OCI-LY7 (cell line): ENCODE results near the gene TSPOAP1. TPM values are rescaled to one million over a fixed set of nuclear protein-coding genes. Genes with fewer than 3 reads are reported as not detected.
A peak's percentile ranks its signal among the peaks of the same experiment; 100 is the strongest.

ENCODE experiments used
- BruUV-seq: library from RNA; stranded (reverse); fragments of 400-500 nt; replicated peaks from 2 replicates; lab custom pipeline; 2021; lab: Mats Ljungman, UMichigan
- CTCF ChIA-PET: fragments of 300-600 bp; sonication (Branson Sonifier 250); formaldehyde crosslinking; loops from one replicate; lab custom pipeline; 2022; ENCODE audit warnings: antibody characterized with exemption; ENCODE audit not compliant: unreplicated experiment; lab: Charles Lee
- POLR2A ChIA-PET: fragments of 300-600 bp; sonication (Branson Sonifier 250); formaldehyde crosslinking; loops from one replicate; lab custom pipeline; 2022; ENCODE audit warnings: antibody characterized with exemption; lab: Charles Lee
- DNase-seq: peaks from one replicate; pipeline ENCODE4 v3.0.0-alpha.2; 2015; ENCODE audit warnings: low spot score
- H2AFZ ChIP-seq: fragments of 200-600 bp; sonication (generic), shearing (Covaris generic); 2 replicates; pipeline ENCODE4 v1.6.1; 2014; ENCODE audit warnings: mild to moderate bottlenecking, antibody characterized with exemption, low read length, moderate library complexity
- H3K27ac ChIP-seq: fragments of 200-600 bp; sonication (generic); 2 replicates; pipeline ENCODE4 v1.5.1; 2014; ENCODE audit warnings: mixed run types, low read depth, mild to moderate bottlenecking, moderate library complexity, low read length, inconsistent platforms; ENCODE audit not compliant: poor library complexity, severe bottlenecking
- H3K36me3 ChIP-seq: fragments of 200-600 bp; sonication (generic); 2 replicates; pipeline ENCODE4 v1.6.1; 2014; ENCODE audit warnings: mild to moderate bottlenecking, antibody characterized with exemption, low read length, moderate library complexity, mixed read lengths; ENCODE audit not compliant: insufficient read depth
- H3K4me1 ChIP-seq: fragments of 200-600 bp; sonication (generic); 2 replicates; pipeline ENCODE4 v1.5.1; 2014; ENCODE audit warnings: mild to moderate bottlenecking, low read length; ENCODE audit not compliant: insufficient read depth, poor library complexity, severe bottlenecking
- H3K4me2 ChIP-seq: fragments of 200-600 bp; sonication (generic); 2 replicates; pipeline ENCODE4 v1.6.1; 2014; ENCODE audit warnings: mild to moderate bottlenecking, low read length
- H3K4me3 ChIP-seq: fragments of 200-600 bp; sonication (generic); 2 replicates; pipeline ENCODE4 v1.5.1; 2014; ENCODE audit warnings: mild to moderate bottlenecking, low read depth, low read length; ENCODE audit not compliant: poor library complexity, severe bottlenecking
- H3K79me2 ChIP-seq: fragments of 200-600 bp; sonication (generic); 2 replicates; pipeline ENCODE4 v1.6.1; 2016; ENCODE audit warnings: low read depth, mild to moderate bottlenecking, low read length, moderate library complexity, mixed read lengths; ENCODE audit not compliant: insufficient read depth
- H3K9me2 ChIP-seq: fragments of 200-600 bp; sonication (generic); 2 replicates; pipeline ENCODE4 v1.6.1; 2016; ENCODE audit warnings: mild to moderate bottlenecking, low read length, mixed read lengths; ENCODE audit not compliant: insufficient read depth
- H3K9me3 ChIP-seq: fragments of 200-600 bp; sonication (generic); 2 replicates; pipeline ENCODE4 v1.6.1; 2014; ENCODE audit warnings: mild to moderate bottlenecking, mixed run types, low read length, mixed read lengths
- H4K20me1 ChIP-seq: fragments of 200-600 bp; sonication (generic); 2 replicates; pipeline ENCODE4 v1.6.1; 2014; ENCODE audit warnings: mild to moderate bottlenecking, antibody characterized with exemption, low read length, moderate library complexity, mixed read lengths; ENCODE audit not compliant: insufficient read depth
- EZH2phosphoT487 ChIP-seq: fragments of 200-600 bp; sonication (generic); IDR thresholded peaks from 2 replicates; pipeline ENCODE4 v1.6.1; 2018; ENCODE audit warnings: low read depth, borderline replicate concordance, mild to moderate bottlenecking, mixed run types, antibody characterized with exemption, low read length, moderate library complexity, mixed read lengths
- intact Hi-C: fragments of 100-400 bp; cut with micrococcal nuclease; formaldehyde crosslinking; loops from one replicate; pipeline ENCODE4 v1.10.0; 2022; ENCODE audit not compliant: unreplicated experiment
- total RNA-seq, 2 experiments: library from RNA; depleted of rRNA in 1 of 2; stranded (reverse); fragments of >200 nt in 1 of 2; shearing (Covaris generic) in 1 of 2; gene quantifications; 2 replicates each; pipeline ENCODE4 v1.2.3, GENCODE V29; 2014 to 2022
- TF ChIP-seq, protein P1 (sequence below): fragments of 200-600 bp; sonication (generic); conservative IDR thresholded peaks from 2 replicates; pipeline ENCODE4 v1.5.1; 2014; ENCODE audit warnings: mild to moderate bottlenecking, antibody characterized with exemption, low read length, moderate library complexity, mixed read lengths

TSPOAP1 gene
- total RNA-seq, 2 experiments from 2014 or later: 24.0 to 50.6 TPM

GRCh38 chr17:58329035-58329809 is 627 bp upstream of the TSPOAP1 start:
- ChIA-PET CTCF (interaction anchor here (1.4 to 1.7 kb wide), 2 partner anchors 8 to 11 kb away, joined by 5 to 7 read pairs; no protein-coding TSS in a partner anchor), POLR2A (interaction anchor here (1.3 to 1.8 kb wide), 2 partner anchors 11 to 14 kb away, joined by 5 to 16 read pairs; no protein-coding TSS in a partner anchor)
- peak; percentile 92 for DNase-seq
- intact Hi-C loops: loop anchor here (1.0 to 2.0 kb wide), 2 partner anchors 10 to 88 kb away; partner anchors contain the start of gene RNF43
- H3K4me2 ChIP-seq: peak overlapping the region; percentile 92
- peak overlapping the region; percentile 99 for H3K27ac ChIP-seq
- peaks cover 27% of the 10 kb centered on the region for H3K79me2 ChIP-seq
- TF ChIP-seq, protein P1, sequence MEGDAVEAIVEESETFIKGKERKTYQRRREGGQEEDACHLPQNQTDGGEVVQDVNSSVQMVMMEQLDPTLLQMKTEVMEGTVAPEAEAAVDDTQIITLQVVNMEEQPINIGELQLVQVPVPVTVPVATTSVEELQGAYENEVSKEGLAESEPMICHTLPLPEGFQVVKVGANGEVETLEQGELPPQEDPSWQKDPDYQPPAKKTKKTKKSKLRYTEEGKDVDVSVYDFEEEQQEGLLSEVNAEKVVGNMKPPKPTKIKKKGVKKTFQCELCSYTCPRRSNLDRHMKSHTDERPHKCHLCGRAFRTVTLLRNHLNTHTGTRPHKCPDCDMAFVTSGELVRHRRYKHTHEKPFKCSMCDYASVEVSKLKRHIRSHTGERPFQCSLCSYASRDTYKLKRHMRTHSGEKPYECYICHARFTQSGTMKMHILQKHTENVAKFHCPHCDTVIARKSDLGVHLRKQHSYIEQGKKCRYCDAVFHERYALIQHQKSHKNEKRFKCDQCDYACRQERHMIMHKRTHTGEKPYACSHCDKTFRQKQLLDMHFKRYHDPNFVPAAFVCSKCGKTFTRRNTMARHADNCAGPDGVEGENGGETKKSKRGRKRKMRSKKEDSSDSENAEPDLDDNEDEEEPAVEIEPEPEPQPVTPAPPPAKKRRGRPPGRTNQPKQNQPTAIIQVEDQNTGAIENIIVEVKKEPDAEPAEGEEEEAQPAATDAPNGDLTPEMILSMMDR: peak; percentile 78
- no peak for TF ChIP-seq EZH2phosphoT487
- no TSS peak for BruUV-seq
- H3K4me3 ChIP-seq: peak overlapping the region; percentile 98
- H3K4me1 ChIP-seq: peaks cover 55% of the 10 kb centered on the region
- H3K9me2 ChIP-seq: no peaks in the 10 kb centered on the region
- peaks cover 28% of the 10 kb centered on the region for H3K36me3 ChIP-seq
- H4K20me1 ChIP-seq: 0 out of 2 replicates have a peak, but pooled peaks cover 6% of the 10 kb centered on the region
- H2AFZ ChIP-seq: no peak overlapping the region
- H3K9me3 ChIP-seq: no peaks in the 10 kb centered on the region

- Histone ChIP-seq H3K4me1 (peaks cover 41% of the 10 kb centered on the region), H3K9me3 (no peaks in the 10 kb centered on the region), H3K36me3 (peaks cover 28% of the 10 kb centered on the region), H3K4me2 (peak overlapping the region; percentile 92), H2AFZ (no peak overlapping the region), H3K9me2 (no peaks in the 10 kb centered on the region), H3K27ac (peak overlapping the region; percentile 99), H3K79me2 (peaks cover 15% of the 10 kb centered on the region), H3K4me3 (no peak overlapping the region), H4K20me1 (0 out of 2 replicates have a peak, but pooled peaks cover 6% of the 10 kb centered on the region)
- ChIA-PET POLR2A (interaction anchor here (0.8 to 1.8 kb wide), 5 partner anchors 10 to 17 kb away, joined by 3 to 23 read pairs (median 9); no protein-coding TSS in a partner anchor), CTCF (interaction anchor here (0.9 to 1.7 kb wide), 4 partner anchors 10 to 17 kb away, joined by 4 to 7 read pairs (median 6); no protein-coding TSS in a partner anchor)
- intact Hi-C loops: loop anchor here (1.0 to 2.0 kb wide), 2 partner anchors 17 to 89 kb away; partner anchors contain the start of gene RNF43
- peak; percentile 70 for DNase-seq
- no TSS peak for BruUV-seq
- TF ChIP-seq, protein P1: no peak
- TF ChIP-seq EZH2phosphoT487: no peak
Measured at GRCh38 chr17:58327363-58328194, 1.0 kb downstream of the TSPOAP1 start.
